WTC11 (cell line): Measurements from ENCODE around the gene ATG2B. TPM values are rescaled to one million over a fixed set of nuclear protein-coding genes. Genes with fewer than 3 reads are reported as not detected.

Experiments used
- ATAC-seq: fragments of 200-7000 bp; cut with Tn5 transposase; 2 replicates; pipeline ENCODE4 v1.10.0; 2021; ENCODE audit warnings: mild to moderate bottlenecking, moderate library complexity
- CTCF ChIA-PET: fragments of 300-600 bp; sonication (Branson Sonifier 250); formaldehyde crosslinking; loops from one replicate; lab custom pipeline; 2021; ENCODE audit warnings: antibody characterized with exemption; lab: Charles Lee
- POLR2A ChIA-PET: fragments of 350-600 bp; sonication (Branson Sonifier 250); formaldehyde crosslinking; loops from one replicate; lab custom pipeline; 2021; ENCODE audit warnings: antibody characterized with exemption; lab: Charles Lee
- DNase-seq: peaks from one replicate; pipeline ENCODE4 v3.0.0; 2021; ENCODE audit warnings: low spot score
- H3K27ac Mint-ChIP-seq: 2 replicates; pipeline ENCODE4 v1.8.0; 2021; ENCODE audit warnings: mixed read lengths
- H3K27me3 Mint-ChIP-seq: 2 replicates; pipeline ENCODE4 v1.8.0; 2021; ENCODE audit warnings: low read depth, mild to moderate bottlenecking, moderate library complexity, mixed read lengths
- H3K36me3 Mint-ChIP-seq: 2 replicates; pipeline ENCODE4 v1.8.0; 2021; ENCODE audit warnings: mixed read lengths
- H3K4me1 Mint-ChIP-seq: 2 replicates; pipeline ENCODE4 v1.8.0; 2022; ENCODE audit warnings: mixed read lengths
- H3K4me3 Mint-ChIP-seq: 2 replicates; pipeline ENCODE4 v1.8.0; 2021; ENCODE audit warnings: mild to moderate bottlenecking, moderate library complexity, mixed read lengths
- H3K9me3 Mint-ChIP-seq: 2 replicates; pipeline ENCODE4 v1.8.0; 2021; ENCODE audit warnings: mixed read lengths
- FOXJ3 ChIP-seq: sonication (generic); formaldehyde crosslinking; IDR thresholded peaks from 2 replicates; pipeline ENCODE4 v1.9.0; 2021; ENCODE audit warnings: missing genetic modification reagents, mild to moderate bottlenecking, borderline replicate concordance
- IRF2 ChIP-seq: sonication (generic); formaldehyde crosslinking; IDR thresholded peaks from 2 replicates; pipeline ENCODE4 v1.8.0; 2022; ENCODE audit warnings: low read depth, missing genetic modification reagents, borderline replicate concordance
- MXD4 ChIP-seq: fragments of 250-450 bp; sonication (Bioruptor Pico); IDR thresholded peaks from 2 replicates; pipeline ENCODE4 v1.8.0; 2021; ENCODE audit warnings: mild to moderate bottlenecking, moderate library complexity, borderline replicate concordance
- RORB ChIP-seq: fragments of 250-450 bp; sonication (Bioruptor Pico); IDR thresholded peaks from 2 replicates; pipeline ENCODE4 v1.9.0; 2021; ENCODE audit warnings: mild to moderate bottlenecking
- SMAD3 ChIP-seq: sonication (generic); formaldehyde crosslinking; IDR thresholded peaks from 2 replicates; pipeline ENCODE4 v1.8.0; 2022; ENCODE audit warnings: missing genetic modification reagents, mild to moderate bottlenecking, borderline replicate concordance
- TCF7 ChIP-seq: sonication (generic); formaldehyde crosslinking; IDR thresholded peaks from 2 replicates; pipeline ENCODE4 v1.8.0; 2022; ENCODE audit warnings: mild to moderate bottlenecking, low read depth, missing genetic modification reagents, moderate library complexity
- ZNF396 ChIP-seq: fragments of 250-450 bp; sonication (Bioruptor Pico); IDR thresholded peaks from 2 replicates; pipeline ENCODE4 v1.8.0; 2021; ENCODE audit warnings: mild to moderate bottlenecking, moderate library complexity, borderline replicate concordance
- ZNF423 ChIP-seq: fragments of 250-450 bp; sonication (Bioruptor Pico); IDR thresholded peaks from 2 replicates; pipeline ENCODE4 v2.1.2; 2022; ENCODE audit warnings: mild to moderate bottlenecking, moderate library complexity
- ZNF671 ChIP-seq: fragments of 250-450 bp; sonication (Bioruptor Pico); IDR thresholded peaks from 2 replicates; pipeline ENCODE4 v1.8.0; 2021; ENCODE audit warnings: mild to moderate bottlenecking
- total RNA-seq: library from RNA; stranded (reverse); gene quantifications from 3 replicates; pipeline ENCODE4 v1.2.3, GENCODE V29; 2021
- TF ChIP-seq, protein P1 (sequence below): sonication (generic); formaldehyde crosslinking; IDR thresholded peaks from 2 replicates; pipeline ENCODE4 v1.8.1; 2023; ENCODE audit warnings: mild to moderate bottlenecking, missing genetic modification reagents, borderline replicate concordance
- TF ChIP-seq, protein P2 (sequence below): sonication (generic); formaldehyde crosslinking; IDR thresholded peaks from 2 replicates; pipeline ENCODE4 v1.8.1; 2022; ENCODE audit warnings: low read depth, missing genetic modification reagents, borderline replicate concordance
- TF ChIP-seq, protein P3 (sequence below): fragments of 250-450 bp; sonication (Bioruptor Pico); IDR thresholded peaks from 2 replicates; pipeline ENCODE4 v2.1.2; 2022; ENCODE audit warnings: mild to moderate bottlenecking, moderate library complexity
- TF ChIP-seq, protein P4 (sequence below): sonication (generic); formaldehyde crosslinking; IDR thresholded peaks from 2 replicates; pipeline ENCODE4 v1.8.1; 2023; ENCODE audit warnings: mild to moderate bottlenecking, missing genetic modification reagents, moderate library complexity
- TF ChIP-seq, protein P5 (sequence below): fragments of 200-600 bp; IDR thresholded peaks from 2 replicates; pipeline ENCODE4 v1.8.0; 2022; ENCODE audit warnings: antibody characterized with exemption
- TF ChIP-seq, protein P6 (sequence below): sonication (generic); formaldehyde crosslinking; IDR thresholded peaks from 2 replicates; pipeline ENCODE4 v1.8.1; 2022; ENCODE audit warnings: mild to moderate bottlenecking, missing genetic modification reagents, moderate library complexity, borderline replicate concordance
- TF ChIP-seq, protein P7 (sequence below): sonication (generic); formaldehyde crosslinking; conservative IDR thresholded peaks from 2 replicates; pipeline ENCODE4 v1.8.1; 2022; ENCODE audit warnings: mild to moderate bottlenecking, missing genetic modification reagents
- TF ChIP-seq, protein P8 (sequence below): sonication (generic); formaldehyde crosslinking; IDR thresholded peaks from 2 replicates; pipeline ENCODE4 v1.8.1; 2022; ENCODE audit warnings: mild to moderate bottlenecking, moderate library complexity, missing genetic modification reagents
- TF ChIP-seq, protein P9 (sequence below): sonication (generic); formaldehyde crosslinking; IDR thresholded peaks from 2 replicates; pipeline ENCODE4 v1.8.0; 2022; ENCODE audit warnings: mild to moderate bottlenecking, missing genetic modification reagents

Gene ATG2B
- total RNA-seq, 1 experiment from 2014 or later, result 10.3 TPM

DNA sequence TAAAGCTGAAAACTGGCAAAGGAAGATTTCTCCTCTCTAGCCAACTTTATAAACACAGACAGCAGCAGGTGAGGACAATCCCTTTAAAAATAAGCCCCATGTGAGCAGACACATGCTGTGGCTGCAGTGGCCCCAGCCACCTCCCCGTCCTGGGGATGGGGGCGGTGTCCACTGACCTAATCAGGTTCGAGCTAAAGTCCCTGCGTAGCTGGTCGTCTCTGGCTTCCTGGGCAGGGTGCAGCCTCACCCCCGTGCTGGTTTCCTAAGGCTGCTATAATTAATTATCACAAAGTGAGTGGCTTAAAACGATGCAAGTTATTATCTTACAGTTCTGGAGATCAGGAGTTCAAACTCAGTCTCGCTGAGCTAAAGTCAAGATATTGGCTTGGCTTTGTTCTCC is 106.1 kb downstream of the ATG2B start:
- DNase-seq, result no peak
- Mint-ChIP-seq H3K36me3 (no peaks in the 10 kb centered on the region), H3K4me1 (peaks cover 6% of the 10 kb centered on the region), H3K27me3 (no peaks in the 10 kb centered on the region)
- CTCF ChIA-PET, result interaction anchor here (1.1 kb wide), 1 partner anchor 157 kb away, joined by 7 read pairs; no protein-coding TSS in a partner anchor
- TF ChIP-seq, protein P1, sequence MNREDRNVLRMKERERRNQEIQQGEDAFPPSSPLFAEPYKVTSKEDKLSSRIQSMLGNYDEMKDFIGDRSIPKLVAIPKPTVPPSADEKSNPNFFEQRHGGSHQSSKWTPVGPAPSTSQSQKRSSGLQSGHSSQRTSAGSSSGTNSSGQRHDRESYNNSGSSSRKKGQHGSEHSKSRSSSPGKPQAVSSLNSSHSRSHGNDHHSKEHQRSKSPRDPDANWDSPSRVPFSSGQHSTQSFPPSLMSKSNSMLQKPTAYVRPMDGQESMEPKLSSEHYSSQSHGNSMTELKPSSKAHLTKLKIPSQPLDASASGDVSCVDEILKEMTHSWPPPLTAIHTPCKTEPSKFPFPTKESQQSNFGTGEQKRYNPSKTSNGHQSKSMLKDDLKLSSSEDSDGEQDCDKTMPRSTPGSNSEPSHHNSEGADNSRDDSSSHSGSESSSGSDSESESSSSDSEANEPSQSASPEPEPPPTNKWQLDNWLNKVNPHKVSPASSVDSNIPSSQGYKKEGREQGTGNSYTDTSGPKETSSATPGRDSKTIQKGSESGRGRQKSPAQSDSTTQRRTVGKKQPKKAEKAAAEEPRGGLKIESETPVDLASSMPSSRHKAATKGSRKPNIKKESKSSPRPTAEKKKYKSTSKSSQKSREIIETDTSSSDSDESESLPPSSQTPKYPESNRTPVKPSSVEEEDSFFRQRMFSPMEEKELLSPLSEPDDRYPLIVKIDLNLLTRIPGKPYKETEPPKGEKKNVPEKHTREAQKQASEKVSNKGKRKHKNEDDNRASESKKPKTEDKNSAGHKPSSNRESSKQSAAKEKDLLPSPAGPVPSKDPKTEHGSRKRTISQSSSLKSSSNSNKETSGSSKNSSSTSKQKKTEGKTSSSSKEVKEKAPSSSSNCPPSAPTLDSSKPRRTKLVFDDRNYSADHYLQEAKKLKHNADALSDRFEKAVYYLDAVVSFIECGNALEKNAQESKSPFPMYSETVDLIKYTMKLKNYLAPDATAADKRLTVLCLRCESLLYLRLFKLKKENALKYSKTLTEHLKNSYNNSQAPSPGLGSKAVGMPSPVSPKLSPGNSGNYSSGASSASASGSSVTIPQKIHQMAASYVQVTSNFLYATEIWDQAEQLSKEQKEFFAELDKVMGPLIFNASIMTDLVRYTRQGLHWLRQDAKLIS (CRISPR knock-in tag), result no peak
- TF ChIP-seq, protein P2, sequence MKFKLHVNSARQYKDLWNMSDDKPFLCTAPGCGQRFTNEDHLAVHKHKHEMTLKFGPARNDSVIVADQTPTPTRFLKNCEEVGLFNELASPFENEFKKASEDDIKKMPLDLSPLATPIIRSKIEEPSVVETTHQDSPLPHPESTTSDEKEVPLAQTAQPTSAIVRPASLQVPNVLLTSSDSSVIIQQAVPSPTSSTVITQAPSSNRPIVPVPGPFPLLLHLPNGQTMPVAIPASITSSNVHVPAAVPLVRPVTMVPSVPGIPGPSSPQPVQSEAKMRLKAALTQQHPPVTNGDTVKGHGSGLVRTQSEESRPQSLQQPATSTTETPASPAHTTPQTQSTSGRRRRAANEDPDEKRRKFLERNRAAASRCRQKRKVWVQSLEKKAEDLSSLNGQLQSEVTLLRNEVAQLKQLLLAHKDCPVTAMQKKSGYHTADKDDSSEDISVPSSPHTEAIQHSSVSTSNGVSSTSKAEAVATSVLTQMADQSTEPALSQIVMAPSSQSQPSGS (CRISPR knock-in tag), result no peak
- TF ChIP-seq, protein P3, sequence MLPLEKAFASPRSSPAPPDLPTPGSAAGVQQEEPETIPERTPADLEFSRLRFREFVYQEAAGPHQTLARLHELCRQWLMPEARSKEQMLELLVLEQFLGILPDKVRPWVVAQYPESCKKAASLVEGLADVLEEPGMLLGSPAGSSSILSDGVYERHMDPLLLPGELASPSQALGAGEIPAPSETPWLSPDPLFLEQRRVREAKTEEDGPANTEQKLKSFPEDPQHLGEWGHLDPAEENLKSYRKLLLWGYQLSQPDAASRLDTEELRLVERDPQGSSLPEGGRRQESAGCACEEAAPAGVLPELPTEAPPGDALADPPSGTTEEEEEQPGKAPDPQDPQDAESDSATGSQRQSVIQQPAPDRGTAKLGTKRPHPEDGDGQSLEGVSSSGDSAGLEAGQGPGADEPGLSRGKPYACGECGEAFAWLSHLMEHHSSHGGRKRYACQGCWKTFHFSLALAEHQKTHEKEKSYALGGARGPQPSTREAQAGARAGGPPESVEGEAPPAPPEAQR (CRISPR knock-in tag), result no peak
- TF ChIP-seq RORB (CRISPR knock-in tag) (no peak), ZNF396 (no peak), ZNF423 (CRISPR knock-in tag) (no peak), ZNF671 (CRISPR knock-in tag) (no peak), MXD4 (CRISPR knock-in tag) (no peak), SMAD3 (CRISPR knock-in tag) (no peak)
- TF ChIP-seq, protein P4, sequence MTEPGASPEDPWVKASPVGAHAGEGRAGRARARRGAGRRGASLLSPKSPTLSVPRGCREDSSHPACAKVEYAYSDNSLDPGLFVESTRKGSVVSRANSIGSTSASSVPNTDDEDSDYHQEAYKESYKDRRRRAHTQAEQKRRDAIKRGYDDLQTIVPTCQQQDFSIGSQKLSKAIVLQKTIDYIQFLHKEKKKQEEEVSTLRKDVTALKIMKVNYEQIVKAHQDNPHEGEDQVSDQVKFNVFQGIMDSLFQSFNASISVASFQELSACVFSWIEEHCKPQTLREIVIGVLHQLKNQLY (CRISPR knock-in tag), result no peak
- TF ChIP-seq, protein P5, sequence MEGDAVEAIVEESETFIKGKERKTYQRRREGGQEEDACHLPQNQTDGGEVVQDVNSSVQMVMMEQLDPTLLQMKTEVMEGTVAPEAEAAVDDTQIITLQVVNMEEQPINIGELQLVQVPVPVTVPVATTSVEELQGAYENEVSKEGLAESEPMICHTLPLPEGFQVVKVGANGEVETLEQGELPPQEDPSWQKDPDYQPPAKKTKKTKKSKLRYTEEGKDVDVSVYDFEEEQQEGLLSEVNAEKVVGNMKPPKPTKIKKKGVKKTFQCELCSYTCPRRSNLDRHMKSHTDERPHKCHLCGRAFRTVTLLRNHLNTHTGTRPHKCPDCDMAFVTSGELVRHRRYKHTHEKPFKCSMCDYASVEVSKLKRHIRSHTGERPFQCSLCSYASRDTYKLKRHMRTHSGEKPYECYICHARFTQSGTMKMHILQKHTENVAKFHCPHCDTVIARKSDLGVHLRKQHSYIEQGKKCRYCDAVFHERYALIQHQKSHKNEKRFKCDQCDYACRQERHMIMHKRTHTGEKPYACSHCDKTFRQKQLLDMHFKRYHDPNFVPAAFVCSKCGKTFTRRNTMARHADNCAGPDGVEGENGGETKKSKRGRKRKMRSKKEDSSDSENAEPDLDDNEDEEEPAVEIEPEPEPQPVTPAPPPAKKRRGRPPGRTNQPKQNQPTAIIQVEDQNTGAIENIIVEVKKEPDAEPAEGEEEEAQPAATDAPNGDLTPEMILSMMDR, result no peak
- TF ChIP-seq, protein P6, sequence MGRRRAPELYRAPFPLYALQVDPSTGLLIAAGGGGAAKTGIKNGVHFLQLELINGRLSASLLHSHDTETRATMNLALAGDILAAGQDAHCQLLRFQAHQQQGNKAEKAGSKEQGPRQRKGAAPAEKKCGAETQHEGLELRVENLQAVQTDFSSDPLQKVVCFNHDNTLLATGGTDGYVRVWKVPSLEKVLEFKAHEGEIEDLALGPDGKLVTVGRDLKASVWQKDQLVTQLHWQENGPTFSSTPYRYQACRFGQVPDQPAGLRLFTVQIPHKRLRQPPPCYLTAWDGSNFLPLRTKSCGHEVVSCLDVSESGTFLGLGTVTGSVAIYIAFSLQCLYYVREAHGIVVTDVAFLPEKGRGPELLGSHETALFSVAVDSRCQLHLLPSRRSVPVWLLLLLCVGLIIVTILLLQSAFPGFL (CRISPR knock-in tag), result no peak
- TF ChIP-seq, protein P7, sequence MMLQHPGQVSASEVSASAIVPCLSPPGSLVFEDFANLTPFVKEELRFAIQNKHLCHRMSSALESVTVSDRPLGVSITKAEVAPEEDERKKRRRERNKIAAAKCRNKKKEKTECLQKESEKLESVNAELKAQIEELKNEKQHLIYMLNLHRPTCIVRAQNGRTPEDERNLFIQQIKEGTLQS (CRISPR knock-in tag), result no peak
- TF ChIP-seq, all 79 proteins: peak for 0
- Mint-ChIP-seq H3K4me3 (no peak overlapping the region), H3K9me3 (peaks cover 5% of the 10 kb centered on the region), H3K27ac (no peak overlapping the region)
- ATAC-seq, result no peak
- POLR2A ChIA-PET, result interaction anchor here (0.6 kb wide), 1 partner anchor 327 kb away, joined by 3 read pairs; no protein-coding TSS in a partner anchor

DNA sequence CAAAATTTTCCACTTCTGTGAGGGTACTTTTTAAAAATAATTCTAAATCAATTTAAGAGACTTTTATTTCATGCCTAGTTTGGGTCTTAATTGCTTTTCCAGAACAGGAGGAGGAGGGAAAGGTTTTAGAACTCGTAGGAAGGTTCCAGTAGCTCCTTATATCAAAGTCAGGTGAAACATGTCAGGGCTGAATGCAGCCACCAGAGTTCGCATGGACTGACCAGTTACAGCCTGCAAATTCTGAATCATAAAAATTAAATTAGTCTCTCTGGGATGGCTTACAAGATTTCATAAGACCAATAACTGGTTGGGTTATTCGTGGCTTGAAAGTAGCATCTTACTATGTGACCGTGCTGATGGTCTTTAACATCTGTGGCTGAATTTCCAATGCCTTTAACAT is 106.7 kb downstream of the ATG2B start:
- TF ChIP-seq, protein P8, sequence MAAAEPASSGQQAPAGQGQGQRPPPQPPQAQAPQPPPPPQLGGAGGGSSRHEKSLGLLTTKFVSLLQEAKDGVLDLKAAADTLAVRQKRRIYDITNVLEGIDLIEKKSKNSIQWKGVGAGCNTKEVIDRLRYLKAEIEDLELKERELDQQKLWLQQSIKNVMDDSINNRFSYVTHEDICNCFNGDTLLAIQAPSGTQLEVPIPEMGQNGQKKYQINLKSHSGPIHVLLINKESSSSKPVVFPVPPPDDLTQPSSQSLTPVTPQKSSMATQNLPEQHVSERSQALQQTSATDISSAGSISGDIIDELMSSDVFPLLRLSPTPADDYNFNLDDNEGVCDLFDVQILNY, result no peak
- no peak for TF ChIP-seq FOXJ3 (CRISPR knock-in tag)
- no peak for TF ChIP-seq TCF7 (CRISPR knock-in tag)
- TF ChIP-seq, protein P4 (CRISPR knock-in tag), result no peak
- no peak for TF ChIP-seq IRF2 (CRISPR knock-in tag)
- TF ChIP-seq ZNF396, result no peak
- TF ChIP-seq, protein P9, sequence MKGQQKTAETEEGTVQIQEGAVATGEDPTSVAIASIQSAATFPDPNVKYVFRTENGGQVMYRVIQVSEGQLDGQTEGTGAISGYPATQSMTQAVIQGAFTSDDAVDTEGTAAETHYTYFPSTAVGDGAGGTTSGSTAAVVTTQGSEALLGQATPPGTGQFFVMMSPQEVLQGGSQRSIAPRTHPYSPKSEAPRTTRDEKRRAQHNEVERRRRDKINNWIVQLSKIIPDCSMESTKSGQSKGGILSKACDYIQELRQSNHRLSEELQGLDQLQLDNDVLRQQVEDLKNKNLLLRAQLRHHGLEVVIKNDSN (CRISPR knock-in tag), result no peak
- Mint-ChIP-seq H3K4me3 (no peak overlapping the region), H3K4me1 (peaks cover 9% of the 10 kb centered on the region), H3K9me3 (peaks cover 5% of the 10 kb centered on the region), H3K27me3 (no peaks in the 10 kb centered on the region), H3K36me3 (no peaks in the 10 kb centered on the region), H3K27ac (no peak overlapping the region)
- CTCF ChIA-PET, result interaction anchor here (1.0 kb wide), 1 partner anchor 155 kb away, joined by 4 read pairs; no protein-coding TSS in a partner anchor
- ATAC-seq (no peak), DNase-seq (no peak)
- POLR2A ChIA-PET, result no interaction called here
